HuH-7.5 (cell line): Measurements from ENCODE around the gene BRD4.
A peak's percentile ranks its signal among the peaks of the same experiment; 100 is the strongest.
"Not testable (repeated sequence)": the region's sequence is repeated elsewhere in the genome, so short reads cannot be mapped to it uniquely, and the experiment has no call there.

Source experiments
- DNase-seq: peaks from one replicate; pipeline ENCODE4 v3.0.0; 2011; ENCODE audit warnings: low spot score

BRD4 gene

GRCh38 chr19:15332311-15332996 is at the start of gene BRD4:
Gene BRD4 (minus strand): TSS chr19:15332539. CDS start chr19:15273099, 59,440 bp downstream.
- peak; percentile 93 for DNase-seq

DNA sequence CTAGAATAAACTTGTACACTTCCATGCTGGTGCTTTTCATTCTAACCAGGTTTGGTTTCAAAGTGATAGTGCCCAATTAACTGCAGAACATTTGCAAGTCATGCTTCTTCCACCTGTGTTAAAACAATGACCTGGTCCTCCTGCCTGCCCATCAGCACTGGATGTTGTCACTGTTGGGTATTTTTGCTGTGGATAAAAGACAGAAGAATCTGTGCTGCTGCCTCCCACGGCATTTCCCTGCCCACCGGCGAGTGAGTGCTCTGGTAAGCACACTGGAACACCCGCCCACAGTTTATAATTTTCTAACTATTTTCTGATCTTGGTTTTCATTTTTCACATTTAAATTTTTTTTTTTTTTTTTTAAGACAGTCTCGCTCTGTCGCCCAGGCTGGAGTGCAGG is 49.5 kb upstream of the BRD4 start:
- DNase-seq, result no peak

DNA sequence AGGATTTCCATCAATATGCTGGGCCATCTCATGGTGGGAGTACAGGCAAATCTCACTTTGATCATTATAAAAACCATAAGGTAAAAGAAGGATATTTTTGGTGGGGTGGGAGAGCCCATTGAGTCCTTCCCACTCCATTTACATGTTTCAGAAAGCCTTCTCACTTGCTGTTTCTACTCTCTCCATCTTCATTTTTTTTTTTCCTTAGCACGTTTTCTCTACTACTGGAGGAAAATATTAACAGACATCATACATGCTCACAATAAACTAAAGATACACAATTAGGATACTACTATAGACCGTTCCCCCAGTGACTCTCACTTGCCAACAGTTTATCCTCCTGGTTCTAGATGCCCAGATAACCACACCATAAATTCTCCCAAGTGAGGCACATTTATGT is 49.1 kb upstream of the BRD4 start:
- DNase-seq, result no peak

DNA sequence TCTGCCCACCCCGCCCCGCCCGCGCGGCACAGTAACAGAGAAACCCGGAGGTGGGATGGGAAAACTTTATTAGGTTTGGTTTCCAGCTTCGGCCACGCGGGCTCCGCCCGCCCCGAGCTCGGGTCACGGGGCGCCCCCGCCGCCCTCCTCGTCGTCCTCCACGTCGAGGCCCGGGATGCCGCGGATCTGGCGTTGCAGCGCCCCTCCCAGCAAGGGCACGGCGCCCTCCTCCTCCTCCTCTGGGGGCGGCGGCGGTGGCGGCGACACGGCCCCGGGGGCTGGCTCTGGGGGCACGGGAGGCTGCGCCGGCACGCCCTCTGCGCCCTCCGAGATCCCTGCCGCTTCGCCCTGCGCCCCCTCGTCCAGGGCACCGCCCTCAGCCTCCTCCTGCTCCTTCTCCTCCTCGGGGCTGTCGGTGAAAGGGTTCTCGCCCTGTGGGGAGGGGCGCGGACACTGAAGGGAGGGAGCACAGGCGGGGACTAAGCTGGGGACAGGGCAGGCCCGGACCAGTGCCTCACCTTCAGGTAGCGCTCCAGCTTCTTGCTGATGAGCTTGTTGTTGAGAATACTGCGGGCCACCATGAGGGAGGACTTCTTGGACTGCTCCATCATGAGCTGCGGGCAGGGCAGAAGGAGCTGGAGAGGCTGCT is 47.8 kb upstream of the BRD4 start:
- DNase-seq, result peak; percentile 56

- peak; percentile 98 for DNase-seq
These were observed 47.0 kb upstream of the BRD4 start, which contains the start of gene AKAP8 for GRCh38 chr19:15379083-15379998. Gene AKAP8 (minus strand): TSS chr19:15379787. CDS start chr19:15379731, 56 bp downstream.

- DNase-seq, result peak; percentile 79
These were observed 46.3 kb upstream of the BRD4 start for GRCh38 chr19:15378534-15379082.

DNA sequence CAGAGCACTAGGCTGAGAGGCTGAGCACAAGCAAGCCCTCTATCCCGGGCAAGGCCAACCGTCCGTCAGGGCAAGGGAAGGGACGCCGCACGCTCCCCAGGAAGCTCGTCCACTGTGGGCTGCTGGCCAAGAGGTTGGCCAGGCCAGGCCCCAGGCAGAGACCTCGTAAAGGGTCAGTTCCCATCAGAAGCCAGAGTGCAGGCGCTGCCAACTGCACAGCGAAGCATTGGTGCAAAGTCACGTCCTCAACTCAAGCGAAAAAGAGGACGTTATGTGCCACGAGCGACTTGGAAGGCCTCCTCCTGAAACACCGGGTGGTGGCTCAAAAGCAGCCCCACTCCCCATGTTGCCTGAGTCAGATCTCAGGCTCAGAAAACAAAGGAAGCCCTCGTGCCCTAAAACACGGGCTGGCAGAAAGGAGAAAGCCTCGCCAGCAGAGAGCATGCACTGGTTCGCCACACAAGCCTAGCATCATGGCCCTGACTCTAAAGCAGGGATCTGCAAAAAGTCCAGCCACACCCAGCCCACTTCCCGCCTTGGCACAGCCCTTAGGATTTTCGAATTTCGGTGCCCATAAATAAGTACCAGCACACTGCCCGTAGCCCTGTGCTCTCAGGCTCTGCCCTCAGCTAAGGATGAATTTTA is 42.6 kb upstream of the BRD4 start:
- no peak for DNase-seq

GRCh38 chr19:15374105-15374651 is 41.8 kb upstream of the BRD4 start:
- DNase-seq, result no peak

DNA sequence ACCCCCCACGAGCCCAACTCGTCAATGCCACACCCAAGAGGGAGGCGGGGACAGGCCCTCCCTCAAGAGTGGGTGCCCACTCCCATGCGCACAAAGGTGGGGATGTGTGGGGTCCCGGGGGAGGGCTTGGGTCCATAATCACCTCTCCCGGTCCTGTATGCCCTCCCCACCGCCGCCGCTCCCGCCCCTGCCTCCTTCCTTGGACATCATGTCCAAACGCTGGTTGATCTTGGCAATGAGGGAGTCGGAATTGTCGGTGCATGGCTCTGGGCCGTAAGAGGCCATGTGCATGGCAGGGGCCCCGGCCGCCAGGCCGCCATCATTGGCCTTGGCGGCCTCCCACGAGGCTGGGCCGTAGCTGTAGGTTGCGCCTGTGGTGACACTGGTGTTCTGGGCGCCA is 41.3 kb upstream of the BRD4 start:
- DNase-seq, result no peak

- no peak for DNase-seq
These were observed 40.6 kb upstream of the BRD4 start for GRCh38 chr19:15372891-15373301.

- DNase-seq, result no peak
These were observed 40.1 kb upstream of the BRD4 start for GRCh38 chr19:15372470-15372869.

DNA sequence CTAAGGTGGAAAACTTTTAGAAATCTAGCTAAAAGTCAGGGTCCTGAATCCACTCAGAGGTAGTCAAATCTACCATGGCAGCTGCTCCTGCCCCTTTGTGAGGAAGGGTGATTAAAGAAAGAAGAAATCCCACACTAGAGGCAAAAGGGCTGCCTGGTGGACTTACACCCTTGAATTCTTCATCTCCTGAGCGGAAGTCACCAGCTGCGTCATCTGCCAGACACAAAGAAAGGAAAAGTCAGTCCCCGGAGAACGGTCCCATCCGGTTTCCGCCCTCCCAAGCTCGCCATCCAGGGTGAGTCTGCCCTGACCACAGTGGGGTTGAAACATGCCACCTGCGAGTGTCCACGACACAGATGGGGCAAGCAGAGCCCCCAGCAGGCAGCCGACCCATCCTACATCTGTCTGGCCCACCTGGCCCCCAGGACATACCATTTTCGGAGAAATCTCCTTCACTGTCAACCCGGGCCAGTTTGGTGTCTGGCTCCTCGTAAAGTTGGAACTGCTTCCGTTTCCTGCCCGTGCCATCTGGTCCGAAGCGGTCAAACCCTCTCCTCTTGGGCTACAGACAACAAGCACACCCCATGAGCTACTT is 39.5 kb upstream of the BRD4 start:
- DNase-seq, result no peak

DNA sequence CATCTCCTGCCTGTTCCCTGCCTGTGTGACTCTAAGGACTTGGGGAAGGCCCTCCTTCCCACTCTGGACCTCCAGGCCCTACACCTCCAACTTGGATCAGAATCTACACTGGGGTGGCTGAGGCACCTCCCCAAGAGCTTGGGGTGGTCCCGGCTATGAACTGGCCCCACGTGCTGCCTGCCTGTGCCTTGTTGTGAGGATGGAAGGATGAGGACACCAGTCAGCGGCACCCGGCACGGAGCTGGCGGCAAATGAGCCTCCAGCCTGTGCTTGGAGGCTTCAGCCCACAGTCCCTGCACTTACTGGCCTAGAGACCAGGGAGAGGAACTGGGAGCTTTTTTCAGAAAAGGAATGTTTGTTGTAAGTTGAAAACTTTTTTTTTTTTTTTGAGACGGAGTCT is 38.8 kb upstream of the BRD4 start:
- DNase-seq, result no peak

GRCh38 chr19:15369594-15369891 is 37.2 kb upstream of the BRD4 start:
- no peak for DNase-seq

DNA sequence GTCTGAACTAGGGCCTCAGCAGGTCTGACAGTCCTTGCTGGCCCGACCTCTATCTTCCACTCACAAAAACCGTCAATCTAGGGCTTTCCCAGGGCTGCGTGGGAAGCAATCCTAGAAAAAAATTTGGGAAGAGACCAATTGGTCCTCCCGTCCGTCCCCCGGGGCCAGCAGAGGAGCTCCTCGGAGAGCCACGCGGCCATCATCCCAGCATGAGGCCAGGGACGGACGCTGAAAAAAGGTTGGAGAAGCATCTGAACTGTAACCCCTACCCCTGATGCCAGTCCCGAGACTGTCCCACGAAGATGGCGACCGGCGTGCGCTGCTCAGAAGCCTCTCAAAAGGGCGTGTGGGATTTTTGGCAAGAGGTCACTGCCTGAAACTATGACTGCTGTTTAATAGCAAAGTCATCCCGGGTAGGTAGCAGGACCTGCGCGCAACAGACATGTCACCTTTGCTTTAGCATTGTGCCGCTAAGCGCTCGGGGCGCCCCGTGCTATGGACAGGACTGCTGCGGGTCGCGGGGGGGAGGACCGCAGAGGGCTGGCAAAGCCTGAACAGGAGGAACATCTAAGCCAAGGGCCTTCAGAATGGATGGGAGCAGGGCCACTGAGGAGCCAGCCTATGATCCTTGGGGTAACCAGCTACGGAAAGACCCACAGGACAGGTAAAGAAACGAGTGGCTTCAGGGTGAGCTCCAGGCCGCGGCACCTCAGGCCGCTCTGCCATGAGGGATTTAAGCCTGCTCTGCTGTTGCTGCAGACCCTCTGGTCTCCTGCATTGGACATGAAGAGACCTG is 36.7 kb upstream of the BRD4 start:
- no peak for DNase-seq

GRCh38 chr19:15368051-15368632 is 35.8 kb upstream of the BRD4 start:
- DNase-seq, result no peak

GRCh38 chr19:15367439-15367838 is 35.1 kb upstream of the BRD4 start:
- no peak for DNase-seq

GRCh38 chr19:15365264-15365663 is 32.9 kb upstream of the BRD4 start:
- DNase-seq, result no peak

- not testable (repeated sequence) for DNase-seq
These were observed 31.5 kb upstream of the BRD4 start for GRCh38 chr19:15363791-15364190.

- not testable (repeated sequence) for DNase-seq
These were observed 30.7 kb upstream of the BRD4 start for GRCh38 chr19:15363048-15363447.
